ENCODE data around the gene ISL2. TPM values are rescaled to one million over a fixed set of nuclear protein-coding genes. Genes with fewer than 3 reads are reported as not detected.

The ISL2 gene
- total and polyA plus RNA-seq, 9 of the 15 experiments (the other 6 are each of a cell fraction or from before 2014, with no cell fraction given): 0.15 to 23.7 (median 4.0) TPM

DNA sequence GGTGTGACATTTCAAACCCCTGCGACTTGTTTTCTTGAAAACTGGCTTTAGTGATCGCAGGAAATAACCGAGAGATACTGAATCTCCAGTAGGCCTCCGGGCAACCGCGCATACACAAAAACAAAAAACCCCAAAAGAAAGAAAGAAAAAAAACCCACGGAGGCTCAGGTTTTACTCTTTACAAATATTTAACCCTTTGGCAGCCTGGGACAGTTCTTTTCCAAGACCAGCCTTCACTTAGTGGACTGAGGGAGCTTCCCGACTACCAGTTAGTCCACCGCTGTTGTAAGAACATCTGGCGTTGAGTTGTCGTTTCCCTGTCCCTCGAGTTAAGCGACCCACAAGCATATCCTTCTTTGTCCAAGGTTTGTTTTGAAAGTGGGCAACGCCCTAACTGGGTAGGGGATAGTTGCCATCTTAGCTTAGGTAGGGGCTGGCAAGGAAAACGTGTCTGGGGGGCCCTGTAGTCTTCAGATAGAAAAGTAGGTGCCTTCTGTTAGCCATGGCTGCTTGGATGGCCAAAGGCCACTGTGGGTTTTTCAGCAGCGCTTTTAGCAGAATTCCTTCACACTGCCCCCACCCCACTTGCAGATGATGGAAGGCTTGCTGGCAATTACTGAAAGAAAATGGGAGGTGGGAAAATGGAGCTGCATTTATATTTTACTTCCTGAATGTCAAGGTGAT lies 6.9 kb downstream of the ISL2 start (continued):
- TF ChIP-seq, protein P1, sequence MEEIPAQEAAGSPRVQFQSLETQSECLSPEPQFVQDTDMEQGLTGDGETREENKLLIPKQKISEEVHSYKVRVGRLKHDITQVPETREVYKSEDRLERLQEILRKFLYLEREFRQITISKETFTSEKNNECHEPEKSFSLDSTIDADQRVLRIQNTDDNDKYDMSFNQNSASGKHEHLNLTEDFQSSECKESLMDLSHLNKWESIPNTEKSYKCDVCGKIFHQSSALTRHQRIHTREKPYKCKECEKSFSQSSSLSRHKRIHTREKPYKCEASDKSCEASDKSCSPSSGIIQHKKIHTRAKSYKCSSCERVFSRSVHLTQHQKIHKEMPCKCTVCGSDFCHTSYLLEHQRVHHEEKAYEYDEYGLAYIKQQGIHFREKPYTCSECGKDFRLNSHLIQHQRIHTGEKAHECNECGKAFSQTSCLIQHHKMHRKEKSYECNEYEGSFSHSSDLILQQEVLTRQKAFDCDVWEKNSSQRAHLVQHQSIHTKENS (CRISPR knock-in tag; IDR thresholded peaks at IDR 0.05): no peak
- TF ChIP-seq, protein P2, sequence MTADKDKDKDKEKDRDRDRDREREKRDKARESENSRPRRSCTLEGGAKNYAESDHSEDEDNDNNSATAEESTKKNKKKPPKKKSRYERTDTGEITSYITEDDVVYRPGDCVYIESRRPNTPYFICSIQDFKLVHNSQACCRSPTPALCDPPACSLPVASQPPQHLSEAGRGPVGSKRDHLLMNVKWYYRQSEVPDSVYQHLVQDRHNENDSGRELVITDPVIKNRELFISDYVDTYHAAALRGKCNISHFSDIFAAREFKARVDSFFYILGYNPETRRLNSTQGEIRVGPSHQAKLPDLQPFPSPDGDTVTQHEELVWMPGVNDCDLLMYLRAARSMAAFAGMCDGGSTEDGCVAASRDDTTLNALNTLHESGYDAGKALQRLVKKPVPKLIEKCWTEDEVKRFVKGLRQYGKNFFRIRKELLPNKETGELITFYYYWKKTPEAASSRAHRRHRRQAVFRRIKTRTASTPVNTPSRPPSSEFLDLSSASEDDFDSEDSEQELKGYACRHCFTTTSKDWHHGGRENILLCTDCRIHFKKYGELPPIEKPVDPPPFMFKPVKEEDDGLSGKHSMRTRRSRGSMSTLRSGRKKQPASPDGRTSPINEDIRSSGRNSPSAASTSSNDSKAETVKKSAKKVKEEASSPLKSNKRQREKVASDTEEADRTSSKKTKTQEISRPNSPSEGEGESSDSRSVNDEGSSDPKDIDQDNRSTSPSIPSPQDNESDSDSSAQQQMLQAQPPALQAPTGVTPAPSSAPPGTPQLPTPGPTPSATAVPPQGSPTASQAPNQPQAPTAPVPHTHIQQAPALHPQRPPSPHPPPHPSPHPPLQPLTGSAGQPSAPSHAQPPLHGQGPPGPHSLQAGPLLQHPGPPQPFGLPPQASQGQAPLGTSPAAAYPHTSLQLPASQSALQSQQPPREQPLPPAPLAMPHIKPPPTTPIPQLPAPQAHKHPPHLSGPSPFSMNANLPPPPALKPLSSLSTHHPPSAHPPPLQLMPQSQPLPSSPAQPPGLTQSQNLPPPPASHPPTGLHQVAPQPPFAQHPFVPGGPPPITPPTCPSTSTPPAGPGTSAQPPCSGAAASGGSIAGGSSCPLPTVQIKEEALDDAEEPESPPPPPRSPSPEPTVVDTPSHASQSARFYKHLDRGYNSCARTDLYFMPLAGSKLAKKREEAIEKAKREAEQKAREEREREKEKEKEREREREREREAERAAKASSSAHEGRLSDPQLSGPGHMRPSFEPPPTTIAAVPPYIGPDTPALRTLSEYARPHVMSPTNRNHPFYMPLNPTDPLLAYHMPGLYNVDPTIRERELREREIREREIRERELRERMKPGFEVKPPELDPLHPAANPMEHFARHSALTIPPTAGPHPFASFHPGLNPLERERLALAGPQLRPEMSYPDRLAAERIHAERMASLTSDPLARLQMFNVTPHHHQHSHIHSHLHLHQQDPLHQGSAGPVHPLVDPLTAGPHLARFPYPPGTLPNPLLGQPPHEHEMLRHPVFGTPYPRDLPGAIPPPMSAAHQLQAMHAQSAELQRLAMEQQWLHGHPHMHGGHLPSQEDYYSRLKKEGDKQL (CRISPR knock-in tag; IDR thresholded peaks at IDR 0.05; ENCODE audit: borderline replicate concordance): no peak
- TF ChIP-seq ILK (tag; IDR thresholded peaks at IDR 0.05; ENCODE audit: borderline replicate concordance, low read depth): no peak
- no peak for TF ChIP-seq MED1 (CRISPR knock-in tag; IDR thresholded peaks at IDR 0.05; ENCODE audit: borderline replicate concordance)
- TF ChIP-seq SAP30 (IDR thresholded peaks at IDR 0.05; ENCODE audit: borderline replicate concordance, insufficient read depth, low read depth, low read length, poor library complexity, severe bottlenecking): no peak
- no peak for TF ChIP-seq ZNF354B (CRISPR knock-in tag; IDR thresholded peaks at IDR 0.05)
- no peak for TF ChIP-seq KLF6 (CRISPR knock-in tag; IDR thresholded peaks at IDR 0.05; ENCODE audit: borderline replicate concordance)
- TF ChIP-seq ZNF445 (CRISPR knock-in tag; IDR thresholded peaks at IDR 0.05; ENCODE audit: low read depth): no peak
- no peak for TF ChIP-seq FOS (IDR thresholded peaks at IDR 0.05; ENCODE audit: extremely low read depth, insufficient read length)
- TF ChIP-seq CAMTA2 (CRISPR knock-in tag; conservative IDR thresholded peaks at IDR 0.05): no peak
- TF ChIP-seq, protein P3, sequence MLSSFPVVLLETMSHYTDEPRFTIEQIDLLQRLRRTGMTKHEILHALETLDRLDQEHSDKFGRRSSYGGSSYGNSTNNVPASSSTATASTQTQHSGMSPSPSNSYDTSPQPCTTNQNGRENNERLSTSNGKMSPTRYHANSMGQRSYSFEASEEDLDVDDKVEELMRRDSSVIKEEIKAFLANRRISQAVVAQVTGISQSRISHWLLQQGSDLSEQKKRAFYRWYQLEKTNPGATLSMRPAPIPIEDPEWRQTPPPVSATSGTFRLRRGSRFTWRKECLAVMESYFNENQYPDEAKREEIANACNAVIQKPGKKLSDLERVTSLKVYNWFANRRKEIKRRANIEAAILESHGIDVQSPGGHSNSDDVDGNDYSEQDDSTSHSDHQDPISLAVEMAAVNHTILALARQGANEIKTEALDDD (IDR thresholded peaks at IDR 0.05): no peak
- TF ChIP-seq NFIC (IDR thresholded peaks at IDR 0.05): no peak
- no peak for TF ChIP-seq ZNF212 (CRISPR knock-in tag; IDR thresholded peaks at IDR 0.05)
- TF ChIP-seq CBX8 (IDR thresholded peaks at IDR 0.05; ENCODE audit: borderline replicate concordance, extremely low read depth, low read depth, low read length, poor library complexity, severe bottlenecking): no peak
